Gastrocnemius medialis (tissue), 4 donors: ENCODE results near the gene SLC25A5.

ENCODE experiments used
- POLR2A ChIP-seq, 2 donors: fragments of 450-650 bp; IDR thresholded peaks; one replicate each; pipeline ENCODE4 v1.6.1; 2017; ENCODE audit warnings: antibody characterized with exemption in 2 of 2, mild to moderate bottlenecking in 2 of 2, moderate library complexity in 2 of 2
- TF ChIP-seq, protein P1 (sequence below), 5 experiments: fragments of 450-650 bp in 3 of 5; fragments of 200-600 bp in 2 of 5; sonication (generic) in 2 of 5; IDR thresholded peaks in 4 of 5; conservative IDR thresholded peaks in 1 of 5; 1 replicate in 4 of 5; 2 replicates in 1 of 5; pipeline ENCODE4 v1.5.1; 2016 to 2019; ENCODE audit warnings: antibody characterized with exemption in 5 of 5, mild to moderate bottlenecking in 3 of 5, moderate library complexity in 3 of 5

DNA sequence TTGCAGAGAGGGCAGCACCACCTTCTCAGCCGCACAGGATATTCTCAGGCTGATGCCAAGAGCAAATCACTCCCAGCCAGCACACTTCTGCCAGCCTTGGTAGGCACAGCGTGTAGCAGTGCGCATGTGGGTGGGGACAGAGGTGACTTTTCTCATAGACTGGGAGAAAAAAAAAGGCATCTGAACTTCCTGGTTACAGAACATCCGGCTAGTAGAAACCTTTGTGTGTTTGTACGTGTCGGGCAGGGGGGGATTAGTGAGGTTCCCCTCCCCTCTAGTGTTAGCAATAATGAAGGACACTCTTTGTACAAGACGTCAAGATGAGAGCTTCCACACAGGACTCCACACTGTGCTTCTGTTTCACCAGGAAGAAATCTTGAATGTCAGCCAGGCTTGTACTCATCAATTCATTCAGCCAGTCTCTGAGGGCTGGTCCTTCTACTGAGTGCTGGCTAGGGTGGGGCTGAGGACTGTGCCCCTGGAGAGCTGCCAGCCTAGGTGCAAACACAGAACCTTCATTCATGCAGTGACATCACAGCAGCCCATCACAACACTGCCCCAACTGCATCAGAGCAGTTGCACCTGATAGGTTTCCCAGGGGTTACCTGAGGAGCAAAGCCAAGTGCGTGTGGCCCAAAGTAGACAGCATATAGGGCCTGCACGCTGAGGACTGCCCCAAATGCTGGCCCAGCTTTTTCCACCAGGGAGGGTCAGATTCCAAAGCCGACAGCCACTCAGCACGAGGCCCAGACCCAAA lies 34.7 kb downstream of the SLC25A5 start:
- TF ChIP-seq, protein P1, sequence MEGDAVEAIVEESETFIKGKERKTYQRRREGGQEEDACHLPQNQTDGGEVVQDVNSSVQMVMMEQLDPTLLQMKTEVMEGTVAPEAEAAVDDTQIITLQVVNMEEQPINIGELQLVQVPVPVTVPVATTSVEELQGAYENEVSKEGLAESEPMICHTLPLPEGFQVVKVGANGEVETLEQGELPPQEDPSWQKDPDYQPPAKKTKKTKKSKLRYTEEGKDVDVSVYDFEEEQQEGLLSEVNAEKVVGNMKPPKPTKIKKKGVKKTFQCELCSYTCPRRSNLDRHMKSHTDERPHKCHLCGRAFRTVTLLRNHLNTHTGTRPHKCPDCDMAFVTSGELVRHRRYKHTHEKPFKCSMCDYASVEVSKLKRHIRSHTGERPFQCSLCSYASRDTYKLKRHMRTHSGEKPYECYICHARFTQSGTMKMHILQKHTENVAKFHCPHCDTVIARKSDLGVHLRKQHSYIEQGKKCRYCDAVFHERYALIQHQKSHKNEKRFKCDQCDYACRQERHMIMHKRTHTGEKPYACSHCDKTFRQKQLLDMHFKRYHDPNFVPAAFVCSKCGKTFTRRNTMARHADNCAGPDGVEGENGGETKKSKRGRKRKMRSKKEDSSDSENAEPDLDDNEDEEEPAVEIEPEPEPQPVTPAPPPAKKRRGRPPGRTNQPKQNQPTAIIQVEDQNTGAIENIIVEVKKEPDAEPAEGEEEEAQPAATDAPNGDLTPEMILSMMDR (IDR thresholded peaks at IDR 0.05 in 4 of 5, conservative IDR thresholded peaks at IDR 0.05 in 1 of 5) = no peak
- no peak for TF ChIP-seq POLR2A (IDR thresholded peaks at IDR 0.05)
